GM18498 (cell line): ENCODE measurements around the gene BDKRB2.

Source experiments
- ATAC-seq: cut with Tn5 transposase; IDR thresholded peaks from one replicate; pipeline ENCODE4 v1.9.1; 2021; ENCODE audit warnings: mild to moderate bottlenecking, moderate library complexity; ENCODE audit not compliant: unreplicated experiment

BDKRB2 gene

DNA sequence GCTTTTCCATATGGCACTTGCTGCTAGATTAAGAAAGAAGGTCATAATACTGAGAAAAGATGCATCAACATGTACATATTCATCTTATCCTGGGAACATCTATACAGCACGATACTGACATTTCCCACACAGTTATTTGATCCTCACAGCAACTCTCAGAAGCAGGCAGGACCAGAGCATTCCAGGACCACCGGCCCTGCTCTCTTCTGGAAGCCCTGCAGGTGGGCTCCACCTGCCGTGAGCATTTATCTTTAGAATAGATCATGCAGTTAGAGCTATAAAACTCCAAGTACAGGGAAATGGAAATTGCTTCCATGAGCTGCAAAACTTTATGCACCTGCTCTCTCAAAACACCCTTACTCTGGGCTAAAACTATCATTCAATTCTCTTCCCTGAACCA lies 45.8 kb downstream of the BDKRB2 start:
- no peak for ATAC-seq

GRCh38 chr14:96251656-96252155 lies 47.1 kb downstream of the BDKRB2 start:
- no peak for ATAC-seq

GRCh38 chr14:96252323-96252998 lies 47.8 kb downstream of the BDKRB2 start:
- ATAC-seq, result no peak

- ATAC-seq, result no peak
Measured at GRCh38 chr14:96252999-96253539, 48.4 kb downstream of the BDKRB2 start.

GRCh38 chr14:96254687-96255086 lies 50.0 kb downstream of the BDKRB2 start:
- ATAC-seq, result no peak

DNA sequence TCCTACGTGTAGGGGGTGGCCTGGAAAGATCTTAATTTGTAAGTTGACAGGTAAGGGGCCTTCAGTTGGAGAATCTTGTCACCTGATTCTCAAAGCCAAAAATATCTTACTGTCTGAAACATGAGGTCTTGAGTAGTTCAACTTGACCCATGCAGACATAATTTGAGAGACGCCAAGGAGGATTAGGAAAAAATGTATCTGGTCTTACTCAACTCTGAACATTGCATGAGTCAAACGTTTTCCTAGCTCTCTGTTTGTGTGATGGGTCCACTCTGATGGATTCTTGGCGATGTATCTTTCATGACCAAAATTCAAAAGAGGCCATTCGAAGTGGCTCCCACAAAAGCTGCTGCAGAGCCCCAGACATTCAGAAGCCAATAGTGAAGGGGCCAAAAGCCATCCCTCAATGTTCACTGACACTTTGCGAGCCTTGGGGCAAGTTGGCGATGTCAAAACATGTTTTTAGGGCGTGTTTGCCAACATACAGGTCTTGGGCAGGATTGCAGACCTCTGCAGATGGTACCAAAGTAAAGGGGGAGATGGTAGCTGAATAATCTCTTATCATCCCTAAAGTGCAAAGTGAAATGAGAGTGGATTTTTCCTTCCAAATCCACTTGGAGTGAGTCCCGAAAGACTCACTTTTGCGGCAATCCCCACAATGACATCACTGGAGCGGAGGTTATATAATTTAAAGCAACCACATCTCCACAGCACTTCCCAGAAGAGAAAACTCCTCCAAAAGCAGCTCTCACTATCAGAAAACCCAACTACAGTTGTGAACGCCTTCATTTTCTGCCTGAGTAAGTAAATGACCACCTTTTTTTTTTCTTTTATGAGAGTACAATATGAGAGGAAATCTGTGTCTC lies 51.1 kb downstream of the BDKRB2 start, which contains the start of gene BDKRB1:
Gene BDKRB1, plus strand, starts transcription at position 710 of the 866 bp plus-strand sequence. CDS start 7,473 bp downstream, outside the sequence.
- ATAC-seq, result no peak

- ATAC-seq, result no peak
Measured at GRCh38 chr14:96256407-96256806, 51.8 kb downstream of the BDKRB2 start.

GRCh38 chr14:96257056-96257455 lies 52.4 kb downstream of the BDKRB2 start:
- no peak for ATAC-seq

DNA sequence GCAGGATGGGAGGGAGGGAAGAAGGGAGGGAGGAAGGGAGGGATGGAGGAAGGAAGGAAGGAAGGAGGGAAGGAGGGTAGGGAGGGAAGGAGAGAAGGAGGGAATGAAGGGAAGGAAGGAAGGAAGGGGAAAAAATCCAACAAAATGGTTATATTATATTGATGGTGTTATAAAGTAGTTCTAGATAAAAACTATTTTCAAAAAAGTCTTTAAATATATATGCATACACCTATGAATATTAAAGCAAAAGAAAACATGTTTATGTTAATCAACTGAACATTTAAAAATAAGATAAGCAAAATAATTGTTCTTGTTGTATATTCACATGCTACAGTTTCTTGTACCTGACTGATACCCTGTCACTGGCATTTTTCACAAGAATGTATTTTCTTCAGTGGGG lies 53.3 kb downstream of the BDKRB2 start:
- no peak for ATAC-seq

DNA sequence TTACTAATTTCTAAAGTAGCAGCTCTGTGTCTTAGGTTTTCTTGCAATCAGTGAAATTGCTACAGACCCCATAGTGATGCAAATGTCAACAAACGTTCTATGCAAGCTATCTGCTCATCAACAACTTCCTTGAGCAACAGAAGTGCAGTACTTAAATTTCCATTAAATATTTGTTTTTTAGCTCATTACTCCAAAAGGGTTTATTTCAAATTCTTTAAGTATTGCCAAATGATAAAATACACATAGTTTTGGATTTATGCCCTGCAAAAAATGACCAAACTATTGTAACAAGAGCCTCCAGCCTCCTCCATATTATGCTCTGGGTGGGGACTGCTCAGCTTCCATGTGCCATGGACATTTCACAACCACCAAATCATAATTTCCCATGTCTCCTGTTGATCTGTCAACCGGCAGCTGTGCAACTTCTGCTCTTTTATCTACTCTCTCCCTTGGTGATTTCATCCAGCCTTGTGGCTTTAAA lies 55.7 kb downstream of the BDKRB2 start:
- ATAC-seq, result no peak

DNA sequence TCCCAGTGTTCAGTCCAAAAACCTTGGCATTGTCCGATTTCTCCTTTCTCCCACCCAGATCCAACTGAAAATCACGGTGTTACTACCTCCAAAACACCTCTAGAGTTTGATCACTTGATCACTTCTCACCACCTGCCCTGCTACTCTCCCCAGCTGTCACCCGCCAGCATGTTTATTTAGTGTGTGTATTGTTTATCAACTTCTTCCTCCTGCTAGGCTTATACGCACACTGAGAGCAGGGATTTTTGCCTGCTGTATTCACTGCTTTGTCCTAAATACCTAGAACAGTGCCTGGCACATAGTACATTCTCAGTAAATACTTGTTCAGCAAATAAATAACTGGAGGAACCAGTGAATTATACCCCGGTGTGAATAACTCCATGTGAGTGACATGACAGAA lies 56.4 kb downstream of the BDKRB2 start:
- no peak for ATAC-seq

DNA sequence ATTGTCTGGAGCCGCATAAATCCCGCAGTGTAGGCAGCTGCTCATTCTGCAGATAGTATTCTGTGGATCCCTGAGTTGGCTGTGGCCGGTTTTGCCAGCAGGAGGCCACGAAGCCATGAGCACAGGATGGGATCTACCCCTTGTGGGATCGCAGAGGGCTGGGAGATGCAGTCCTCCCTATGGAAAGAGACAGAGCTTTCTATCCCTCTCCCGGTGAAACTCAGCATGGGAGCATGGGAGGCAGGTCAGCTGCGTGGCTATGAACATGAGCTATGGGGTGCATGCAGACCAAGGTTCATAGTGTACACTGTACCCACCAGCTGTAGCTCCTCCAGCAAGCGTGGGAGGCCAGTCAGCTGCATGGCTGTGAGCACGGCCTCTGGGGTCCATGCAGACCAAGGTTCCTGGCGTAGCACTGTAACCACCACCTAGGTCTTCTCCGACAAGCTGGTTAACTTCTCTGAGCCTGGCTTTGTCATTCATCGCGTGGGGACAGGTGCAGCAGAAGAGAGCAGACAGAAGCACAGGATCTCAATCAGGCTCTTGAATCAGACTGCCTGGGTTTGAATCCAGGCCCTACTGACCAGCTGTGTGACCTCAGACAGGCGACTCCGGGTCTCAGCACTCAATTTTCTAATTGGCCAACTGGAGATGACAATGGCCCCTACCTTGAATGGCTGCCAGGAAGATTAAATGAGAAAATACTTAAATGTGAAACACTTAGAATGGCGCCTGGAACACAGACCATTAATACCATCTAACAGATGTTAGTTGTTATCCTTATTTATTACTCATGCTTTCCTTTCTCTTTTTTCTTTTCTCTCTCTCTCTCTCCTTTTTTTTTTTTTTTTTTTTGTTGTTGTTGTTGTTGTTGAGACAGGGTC lies 57.4 kb downstream of the BDKRB2 start:
- no peak for ATAC-seq

DNA sequence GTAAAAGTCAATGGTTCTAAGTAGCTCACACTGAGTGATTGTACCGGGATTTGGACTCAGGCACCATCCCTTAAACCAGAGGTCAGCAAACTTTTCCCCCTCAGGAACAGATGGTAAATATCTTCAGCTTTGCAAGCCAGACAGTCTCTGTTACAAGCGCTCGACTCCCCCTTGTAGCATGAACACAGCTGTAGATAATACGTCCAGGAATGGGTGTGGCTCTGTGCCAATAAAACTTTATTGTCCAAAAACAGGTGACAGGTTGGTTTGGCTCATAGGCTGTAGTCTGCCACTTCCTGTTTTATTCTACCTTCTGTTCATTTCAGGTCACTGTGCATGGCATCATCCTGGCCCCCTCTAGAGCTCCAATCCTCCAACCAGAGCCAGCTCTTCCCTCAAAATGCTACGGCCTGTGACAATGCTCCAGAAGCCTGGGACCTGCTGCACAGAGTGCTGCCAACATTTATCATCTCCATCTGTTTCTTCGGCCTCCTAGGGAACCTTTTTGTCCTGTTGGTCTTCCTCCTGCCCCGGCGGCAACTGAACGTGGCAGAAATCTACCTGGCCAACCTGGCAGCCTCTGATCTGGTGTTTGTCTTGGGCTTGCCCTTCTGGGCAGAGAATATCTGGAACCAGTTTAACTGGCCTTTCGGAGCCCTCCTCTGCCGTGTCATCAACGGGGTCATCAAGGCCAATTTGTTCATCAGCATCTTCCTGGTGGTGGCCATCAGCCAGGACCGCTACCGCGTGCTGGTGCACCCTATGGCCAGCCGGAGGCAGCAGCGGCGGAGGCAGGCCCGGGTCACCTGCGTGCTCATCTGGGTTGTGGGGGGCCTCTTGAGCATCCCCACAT lies 58.9 kb downstream of the BDKRB2 start:
- ATAC-seq, result no peak

- ATAC-seq, result no peak
Measured at GRCh38 chr14:96264200-96264553, 59.5 kb downstream of the BDKRB2 start.

GRCh38 chr14:96264853-96265252 lies 60.2 kb downstream of the BDKRB2 start:
- no peak for ATAC-seq

DNA sequence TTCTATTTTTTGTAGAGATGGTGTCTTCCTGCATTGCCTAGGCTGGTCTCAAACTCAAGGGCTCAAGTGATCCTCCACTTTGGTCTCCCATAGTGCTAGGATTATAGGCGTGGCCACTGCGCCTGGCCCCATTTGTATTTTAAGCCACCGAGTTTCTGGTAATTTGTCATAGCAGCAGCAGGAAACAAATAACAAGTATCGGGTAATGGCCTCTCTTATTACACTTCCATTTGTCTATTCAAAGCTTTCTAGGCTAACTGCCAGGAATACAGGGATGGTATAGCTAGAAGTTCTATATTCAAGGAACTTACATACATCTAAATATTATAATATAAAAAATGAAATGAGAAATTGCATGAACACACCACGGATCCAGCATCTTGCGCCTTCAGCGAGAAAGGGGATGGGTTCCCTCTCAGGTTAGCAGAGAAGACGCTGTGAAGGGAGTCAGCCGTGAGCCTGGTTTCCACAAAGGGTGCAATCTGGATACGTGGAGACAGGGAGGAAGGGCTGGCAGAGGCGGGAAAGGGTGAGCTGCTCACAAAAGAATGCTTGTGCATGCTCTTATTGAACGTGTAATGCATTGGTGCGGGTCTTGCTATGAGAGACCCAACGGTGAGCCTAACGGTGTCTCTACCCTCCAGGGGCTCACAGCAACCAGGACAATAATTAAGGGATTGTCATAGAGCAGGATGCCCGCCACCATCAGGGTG lies 60.9 kb downstream of the BDKRB2 start:
- no peak for ATAC-seq

DNA sequence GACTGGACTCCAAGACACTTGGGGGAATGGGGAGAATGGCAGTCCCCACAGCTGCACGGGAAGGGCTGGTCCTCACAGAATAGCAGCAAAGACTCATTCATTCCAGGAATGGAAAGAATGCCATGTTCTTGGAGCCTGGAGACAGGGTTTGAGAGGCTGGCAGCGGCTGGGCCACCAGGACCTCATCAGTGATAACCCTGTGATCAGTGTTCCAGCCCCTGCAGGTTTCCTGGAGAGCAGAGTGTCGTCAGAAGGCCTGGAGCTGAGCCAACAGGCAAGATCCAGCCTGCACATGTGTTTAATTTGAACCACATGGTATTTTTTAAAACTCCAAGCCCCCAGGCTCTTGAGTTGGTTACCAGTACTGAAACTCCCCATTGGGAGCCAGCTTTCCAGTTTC lies 62.7 kb downstream of the BDKRB2 start:
- no peak for ATAC-seq

GRCh38 chr14:96267916-96268315 lies 63.3 kb downstream of the BDKRB2 start:
- no peak for ATAC-seq
